Skeletal muscle tissue (tissue), 4 donors: ENCODE measurements around the gene FGF21. TPM values are rescaled to one million over a fixed set of nuclear protein-coding genes. Genes with fewer than 3 reads are reported as not detected.
"Not testable (repeated sequence)": the region's sequence is repeated elsewhere in the genome, so short reads cannot be mapped to it uniquely, and the experiment has no call there.

ENCODE experiments used
- H3K27ac ChIP-seq: one replicate; pipeline ENCODE4 v1.7.0; 2013; ENCODE audit warnings: mild to moderate bottlenecking, low read depth, low read length, inconsistent platforms
- H3K27me3 ChIP-seq, 3 donors: one replicate each; pipeline ENCODE4 v1.7.0; 2013; ENCODE audit warnings: low read length in 3 of 3; ENCODE audit not compliant: control insufficient read depth in 3 of 3, insufficient read depth in 3 of 3
- H3K36me3 ChIP-seq, 3 donors: one replicate each; pipeline ENCODE4 v1.7.0; 2013; ENCODE audit warnings: low read length in 3 of 3; ENCODE audit not compliant: control insufficient read depth in 3 of 3, insufficient read depth in 3 of 3
- H3K4me1 ChIP-seq, 3 donors: one replicate each; pipeline ENCODE4 v1.7.0; 2013; ENCODE audit warnings: low read length in 3 of 3, mild to moderate bottlenecking in 3 of 3; ENCODE audit not compliant: control insufficient read depth in 3 of 3, insufficient read depth in 3 of 3
- H3K4me3 ChIP-seq, 3 donors: one replicate each; pipeline ENCODE4 v1.7.0; 2013; ENCODE audit warnings: low read length in 3 of 3
- H3K9ac ChIP-seq, 3 donors: one replicate each; pipeline ENCODE4 v1.7.0; 2013; ENCODE audit warnings: low read length in 3 of 3, mild to moderate bottlenecking in 3 of 3, moderate library complexity in 2 of 3, low read depth in 1 of 3
- H3K9me3 ChIP-seq, 3 donors: one replicate each; pipeline ENCODE4 v1.7.0; 2013; ENCODE audit warnings: low read length in 3 of 3; ENCODE audit not compliant: control insufficient read depth in 3 of 3
- total RNA-seq: library from RNA; depleted of rRNA; stranded (reverse); fragments of >200 nt; gene quantifications from one replicate; pipeline ENCODE4 v1.2.3, GENCODE V29; 2014
- donor health status: Osteomylitis.

FGF21 gene
- total RNA-seq, 1 donor from 2014 or later: not detected

- H3K36me3 ChIP-seq: no peaks in the 10 kb centered on the region
- H3K27me3 ChIP-seq: no peaks in the 10 kb centered on the region
- peaks cover 3 to 17% (median 11%) of the 10 kb centered on the region in 3 donors for H3K4me1 ChIP-seq
- H3K9me3 ChIP-seq: no peaks in the 10 kb centered on the region
- no peak overlapping the region for H3K9ac ChIP-seq
- no peak overlapping the region for H3K27ac ChIP-seq
- no peak overlapping the region for H3K4me3 ChIP-seq
Measured at GRCh38 chr19:48784527-48784926, 29.2 kb downstream of the FGF21 start.

GRCh38 chr19:48786422-48786821, 31.1 kb downstream of the FGF21 start:
- not testable (repeated sequence) for H3K27me3 ChIP-seq, H3K9ac ChIP-seq, H3K4me3 ChIP-seq, H3K9me3 ChIP-seq, H3K27ac ChIP-seq, H3K36me3 ChIP-seq
- H3K4me1 ChIP-seq: peaks cover 3 to 10% (median 6%) of the 10 kb centered on the region in 3 donors

DNA sequence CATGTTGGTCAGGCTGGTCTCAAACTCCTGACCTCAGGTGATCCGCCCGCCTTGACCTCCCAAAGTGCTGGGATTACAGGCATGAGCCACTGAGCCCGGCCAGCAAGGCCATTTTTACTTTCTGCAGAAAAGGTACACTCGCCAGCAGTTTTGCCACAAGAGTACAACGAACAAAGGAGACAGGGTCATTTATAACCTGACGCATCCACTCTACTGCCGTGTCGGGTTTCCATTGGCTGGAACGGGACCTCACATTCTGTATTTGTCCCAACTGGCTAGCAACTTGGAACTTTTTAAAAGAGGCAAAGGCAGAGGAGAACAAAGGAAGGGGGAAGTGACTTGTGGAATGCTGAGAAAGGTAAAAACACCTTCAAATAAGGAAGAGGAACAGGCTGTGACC, 32.0 kb downstream of the FGF21 start:
- H3K4me3 ChIP-seq, H3K36me3 ChIP-seq, H3K4me1 ChIP-seq, H3K27me3 ChIP-seq, H3K9me3 ChIP-seq: not testable (repeated sequence)
- H3K9ac ChIP-seq: peak overlapping the region in 1 of 3 donors; percentile 64
- peak overlapping the region; percentile 46 for H3K27ac ChIP-seq

DNA sequence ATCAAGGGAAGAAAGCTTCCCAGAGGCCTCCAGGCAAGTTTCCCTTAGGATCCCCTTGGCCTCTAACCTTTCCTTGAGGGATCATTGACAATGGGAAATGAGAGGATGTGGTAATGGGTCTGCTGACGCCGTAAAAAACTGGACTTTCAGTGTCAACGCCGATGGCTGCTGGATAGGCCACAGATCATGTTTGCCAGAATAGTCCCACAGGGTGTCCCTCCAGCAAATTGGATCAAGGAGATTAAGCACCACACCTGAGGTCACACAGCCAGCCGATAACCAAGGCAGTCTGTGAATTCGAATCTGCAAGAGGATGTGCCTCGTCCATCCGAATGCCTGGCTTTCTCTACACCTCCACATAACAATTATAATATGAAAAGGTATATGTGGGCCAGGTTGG, 37.9 kb downstream of the FGF21 start:
- Histone ChIP-seq H3K4me3 (no peak overlapping the region), H3K36me3 (peaks cover 0 to 9% (median 2%) of the 10 kb centered on the region in 3 donors), H3K9ac (no peak overlapping the region), H3K4me1 (peaks cover 8 to 24% (median 18%) of the 10 kb centered on the region in 3 donors), H3K27me3 (no peaks in the 10 kb centered on the region), H3K9me3 (no peaks in the 10 kb centered on the region), H3K27ac (no peak overlapping the region)

GRCh38 chr19:48794291-48794690, 39.0 kb downstream of the FGF21 start:
- no peaks in the 10 kb centered on the region for H3K9me3 ChIP-seq
- peak overlapping the region in 2 of 3 donors; percentile 68 to 85 for H3K9ac ChIP-seq
- H3K27me3 ChIP-seq: no peaks in the 10 kb centered on the region
- peaks cover 8 to 24% (median 18%) of the 10 kb centered on the region in 3 donors for H3K4me1 ChIP-seq
- H3K27ac ChIP-seq: peak overlapping the region; percentile 75
- peaks cover 0 to 11% (median 4%) of the 10 kb centered on the region in 3 donors for H3K36me3 ChIP-seq
- H3K4me3 ChIP-seq: no peak overlapping the region

- peaks cover 0 to 13% (median 9%) of the 10 kb centered on the region in 3 donors for H3K36me3 ChIP-seq
- no peaks in the 10 kb centered on the region for H3K27me3 ChIP-seq
- H3K9ac ChIP-seq: peak overlapping the region; percentile 68 to 87 (median 85)
- H3K4me3 ChIP-seq: peak overlapping the region; percentile 73 to 94 (median 94)
- peaks cover 8 to 24% (median 18%) of the 10 kb centered on the region in 3 donors for H3K4me1 ChIP-seq
- H3K27ac ChIP-seq: peak overlapping the region; percentile 75
- H3K9me3 ChIP-seq: no peaks in the 10 kb centered on the region
Measured at GRCh38 chr19:48795055-48795684, 39.8 kb downstream of the FGF21 start.

DNA sequence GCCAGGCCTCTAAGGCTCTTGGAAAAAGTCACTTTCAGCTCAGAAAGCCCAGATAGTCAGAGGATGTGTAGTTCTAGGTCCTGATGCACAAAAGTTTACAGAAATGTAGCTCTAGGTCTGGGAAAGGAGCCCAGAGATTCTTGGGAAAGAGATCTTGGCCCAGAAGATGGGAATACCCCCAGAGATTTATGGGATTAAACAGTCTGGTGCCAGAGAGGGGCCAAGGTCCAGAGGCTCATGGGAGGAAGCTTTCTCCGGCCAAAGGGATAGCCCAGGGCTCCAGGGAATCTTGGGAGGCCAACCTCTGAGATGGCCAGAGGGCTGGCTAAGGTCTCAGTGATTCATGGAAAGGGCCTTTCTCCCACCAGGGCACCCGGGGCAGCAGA, 40.4 kb downstream of the FGF21 start:
- Histone ChIP-seq H3K27ac (peak overlapping the region; percentile 75), H3K4me3 (no peak overlapping the region), H3K27me3 (no peaks in the 10 kb centered on the region), H3K4me1 (peaks cover 8 to 24% (median 18%) of the 10 kb centered on the region in 3 donors), H3K36me3 (peaks cover 0 to 13% (median 9%) of the 10 kb centered on the region in 3 donors), H3K9me3 (no peaks in the 10 kb centered on the region), H3K9ac (peak overlapping the region in 2 of 3 donors; percentile 4 to 28)

GRCh38 chr19:48796298-48797083, 41.2 kb downstream of the FGF21 start:
- Histone ChIP-seq H3K9ac (peak overlapping the region in 1 of 3 donors; percentile 28), H3K36me3 (peaks cover 0 to 13% (median 9%) of the 10 kb centered on the region in 3 donors), H3K27ac (peak overlapping the region; percentile 75), H3K4me3 (no peak overlapping the region), H3K4me1 (peaks cover 8 to 24% (median 18%) of the 10 kb centered on the region in 3 donors), H3K9me3 (no peaks in the 10 kb centered on the region), H3K27me3 (no peaks in the 10 kb centered on the region)

- peaks cover 0 to 13% (median 9%) of the 10 kb centered on the region in 3 donors for H3K36me3 ChIP-seq
- H3K9ac ChIP-seq: no peak overlapping the region
- no peak overlapping the region for H3K27ac ChIP-seq
- no peaks in the 10 kb centered on the region for H3K27me3 ChIP-seq
- no peaks in the 10 kb centered on the region for H3K9me3 ChIP-seq
- peaks cover 8 to 24% (median 18%) of the 10 kb centered on the region in 3 donors for H3K4me1 ChIP-seq
- no peak overlapping the region for H3K4me3 ChIP-seq
Measured at GRCh38 chr19:48797103-48797502, 41.8 kb downstream of the FGF21 start.

DNA sequence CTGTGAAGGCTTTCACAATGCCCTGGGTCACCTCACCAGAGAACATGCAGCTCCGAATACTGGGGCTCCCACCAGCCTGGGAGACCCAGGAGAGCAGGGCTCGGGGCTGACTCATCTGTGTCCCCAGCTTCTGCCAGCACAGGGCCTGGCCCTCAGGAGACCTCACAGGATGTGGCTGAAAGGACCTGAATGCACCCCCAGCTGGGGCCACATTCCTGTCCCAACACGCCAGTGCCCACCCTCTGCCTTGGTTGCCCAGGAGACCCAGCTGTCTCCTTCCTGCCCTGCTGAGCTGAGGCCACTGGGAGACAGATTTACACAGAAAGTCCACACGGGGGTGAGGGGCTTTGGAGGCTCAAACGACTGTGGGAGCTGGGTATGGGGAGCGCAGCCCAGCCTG, 43.6 kb downstream of the FGF21 start:
- peak overlapping the region in 1 of 3 donors; percentile 40 for H3K9ac ChIP-seq
- H3K27me3 ChIP-seq: no peaks in the 10 kb centered on the region
- H3K4me3 ChIP-seq: no peak overlapping the region
- H3K9me3 ChIP-seq: no peaks in the 10 kb centered on the region
- H3K36me3 ChIP-seq: peaks cover 0 to 13% (median 9%) of the 10 kb centered on the region in 3 donors
- peaks cover 8 to 24% (median 18%) of the 10 kb centered on the region in 3 donors for H3K4me1 ChIP-seq
- H3K27ac ChIP-seq: no peak overlapping the region
